Measurements from ENCODE around the gene MAN1C1.

MAN1C1 gene

DNA sequence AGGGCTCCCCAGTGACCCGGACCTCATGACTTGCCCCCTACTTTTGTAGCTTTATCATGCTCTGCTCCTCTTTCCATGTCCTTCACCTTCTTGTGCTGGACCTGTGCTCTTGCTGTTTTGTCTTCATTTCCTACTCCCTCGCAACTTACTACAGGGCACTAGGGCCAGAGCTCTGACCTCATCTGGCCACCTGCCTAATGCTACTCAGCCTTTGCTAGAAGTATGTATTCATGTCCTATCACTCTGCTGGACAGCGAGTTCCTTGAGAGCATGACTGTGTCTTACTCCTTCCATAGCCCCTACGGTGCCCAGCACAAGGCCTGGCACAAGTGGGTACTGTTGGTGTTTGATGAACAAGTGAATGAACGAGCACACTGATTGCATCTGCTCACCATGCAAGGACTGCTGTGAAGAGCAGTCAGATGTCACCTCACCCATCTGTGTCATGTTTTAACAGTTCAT is 205.1 kb downstream of the MAN1C1 start:
- DNase-seq: no peak

DNA sequence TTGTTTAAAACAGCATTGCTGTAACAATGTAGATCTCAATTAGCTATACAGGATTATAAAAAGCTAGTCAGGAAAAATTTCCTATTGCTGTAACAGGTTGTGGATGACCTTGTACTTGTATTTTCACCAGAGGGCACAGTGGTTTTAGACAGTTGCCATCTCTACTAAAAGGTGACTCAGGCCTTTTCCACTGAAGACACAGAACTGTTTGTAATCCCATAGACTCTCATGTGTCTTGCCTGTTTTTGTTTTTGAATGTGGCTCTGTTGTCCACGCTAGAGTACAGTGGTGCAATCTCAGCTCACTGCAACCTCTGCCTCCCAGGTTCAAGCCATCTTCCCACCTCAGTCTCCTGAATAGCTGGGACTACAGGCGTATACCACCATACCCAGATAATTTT is 209.0 kb downstream of the MAN1C1 start:
- DNase-seq: peak; percentile 35

DNA sequence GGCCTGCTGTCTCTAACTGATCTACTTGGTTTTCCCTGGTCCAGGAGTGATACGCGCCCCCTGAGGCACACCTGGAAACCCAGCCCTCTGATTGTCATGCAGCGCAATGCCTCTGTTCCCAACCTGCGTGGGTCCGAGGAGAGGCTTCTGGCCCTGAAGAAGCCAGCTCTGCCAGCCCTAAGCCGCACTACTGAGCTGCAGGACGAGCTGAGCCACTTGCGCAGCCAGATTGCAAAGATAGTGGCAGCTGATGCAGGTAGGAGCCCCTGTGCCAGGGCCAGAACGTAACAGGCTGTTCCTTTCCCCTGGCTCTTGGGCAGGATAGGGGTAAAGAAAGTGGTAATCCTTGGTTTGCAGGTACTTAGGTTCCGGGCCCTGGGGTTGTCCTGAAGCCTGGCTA is 210.0 kb downstream of the MAN1C1 start:
- no peak for DNase-seq

DNA sequence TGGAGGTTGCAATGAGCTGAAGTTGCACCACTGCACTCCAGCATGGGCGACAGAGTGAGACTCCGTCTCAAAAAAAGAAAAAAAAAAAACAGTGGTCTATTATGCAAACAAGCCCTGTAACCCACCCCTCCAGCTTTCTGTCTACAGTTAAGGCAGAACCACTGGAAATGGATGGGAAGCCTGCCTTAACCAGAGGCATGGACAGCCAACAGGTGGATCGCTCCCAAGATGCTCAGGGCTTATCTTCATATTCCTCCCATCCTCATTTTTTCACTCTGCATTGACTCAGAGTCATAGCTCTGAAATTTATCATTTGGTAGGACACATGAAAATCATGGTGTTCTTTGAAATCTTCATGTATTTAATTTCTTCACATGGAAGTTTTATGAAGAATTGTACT is 211.9 kb downstream of the MAN1C1 start:
- DNase-seq: no peak

DNA sequence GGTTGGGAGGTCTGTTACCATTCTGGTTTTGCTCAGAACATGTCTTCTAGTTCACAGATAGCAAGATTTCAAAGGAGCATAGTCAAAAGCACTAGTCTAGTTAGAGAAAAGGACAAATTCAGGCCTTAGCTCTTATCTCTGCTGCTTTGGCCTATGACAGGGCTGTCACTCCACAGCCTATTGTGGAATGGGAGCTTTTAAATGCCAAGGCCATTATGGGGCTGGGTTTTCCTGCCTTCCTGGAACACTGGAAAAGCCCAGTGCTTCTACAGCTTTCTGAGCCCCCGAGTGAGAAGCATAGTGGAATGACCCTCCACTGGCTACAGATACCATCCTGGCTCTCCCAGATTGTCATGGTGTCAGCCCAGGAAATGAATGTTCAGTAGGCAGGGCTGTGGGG is 212.5 kb downstream of the MAN1C1 start:
- no peak for DNase-seq

DNA sequence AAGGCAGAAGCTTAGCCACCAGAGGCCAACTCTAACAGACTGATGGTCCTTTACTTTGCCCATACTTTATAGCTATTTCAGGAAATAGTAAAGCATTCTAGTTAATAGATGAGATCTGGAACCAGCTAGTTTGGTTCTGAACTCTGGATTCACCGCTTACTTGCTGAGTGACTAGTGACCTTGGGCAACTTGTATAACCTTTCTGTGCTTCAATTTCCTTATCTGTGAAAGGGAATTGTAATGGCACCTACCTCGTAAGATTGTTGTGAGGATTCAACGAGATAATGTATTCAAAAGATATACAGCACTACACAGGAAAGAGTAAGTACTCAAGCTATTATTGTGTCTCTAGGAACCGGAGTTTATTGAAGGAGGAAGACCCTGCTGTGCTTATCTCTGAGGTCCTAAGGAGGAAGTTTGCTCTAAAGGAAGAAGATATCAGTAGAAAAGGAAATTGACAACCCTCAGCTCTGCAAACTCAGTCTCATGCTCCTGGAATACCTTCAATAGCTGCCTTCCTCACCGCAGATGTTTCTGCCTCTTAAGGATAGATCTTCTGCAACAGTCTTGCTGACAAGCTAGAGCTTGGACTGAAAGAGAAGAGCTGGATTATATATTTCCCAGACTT is 215.1 kb downstream of the MAN1C1 start:
- DNase-seq: peak; percentile 67

DNA sequence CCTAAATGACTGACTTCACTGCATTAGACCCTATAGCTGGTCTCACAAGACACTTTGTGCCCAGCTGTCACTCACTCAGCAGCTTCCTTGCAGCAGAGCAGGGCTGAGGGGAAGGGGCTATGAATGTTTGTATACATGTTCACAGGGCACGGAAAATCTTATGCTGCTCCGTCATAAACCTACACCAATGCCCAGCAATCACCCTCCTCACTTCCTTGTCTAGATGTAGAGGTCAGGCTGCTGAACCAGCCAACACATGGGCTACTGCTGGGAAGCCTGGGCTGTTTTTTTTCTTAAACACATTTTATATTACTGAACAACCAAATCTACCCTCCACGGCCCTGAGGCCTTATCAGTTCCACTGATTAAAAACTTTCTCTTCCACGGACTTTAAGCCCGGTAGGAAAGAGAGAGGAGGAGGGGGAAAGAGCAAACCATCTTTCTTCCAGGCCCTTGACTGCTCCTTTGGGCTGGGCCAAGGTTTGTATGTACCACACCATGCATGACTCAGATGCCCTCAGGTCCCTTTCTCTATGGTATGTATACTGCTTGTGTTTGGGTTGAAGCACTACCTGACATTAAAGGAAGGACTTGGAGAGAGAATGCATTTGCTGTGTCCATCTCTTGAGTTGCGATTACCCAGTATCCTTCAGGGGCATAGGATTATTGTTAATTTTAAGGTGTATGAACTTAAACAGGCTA is 215.9 kb downstream of the MAN1C1 start:
- no peak for DNase-seq

DNA sequence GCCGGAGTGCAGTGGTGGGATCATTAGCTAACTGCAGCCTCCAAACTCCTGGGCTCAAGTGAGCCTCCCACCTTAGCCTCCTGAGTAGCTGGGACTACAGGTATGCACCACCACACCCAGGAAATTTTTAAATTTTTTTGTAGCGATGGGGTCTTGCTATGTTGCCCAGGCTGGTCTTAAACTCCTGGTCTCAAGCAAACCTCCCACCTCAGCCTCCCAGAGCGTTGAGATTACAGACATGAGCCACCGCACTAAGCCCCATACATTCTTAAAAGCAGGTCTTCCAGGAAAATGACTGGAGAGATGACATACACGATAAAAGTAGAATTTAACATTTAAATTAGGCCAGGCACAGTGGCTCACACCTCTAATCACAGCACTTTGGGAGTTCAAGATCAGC is 216.6 kb downstream of the MAN1C1 start:
- DNase-seq: no peak

Measured in OCI-M1 (cell line).